Measurements from ENCODE around the gene ALDOC.

DNA sequence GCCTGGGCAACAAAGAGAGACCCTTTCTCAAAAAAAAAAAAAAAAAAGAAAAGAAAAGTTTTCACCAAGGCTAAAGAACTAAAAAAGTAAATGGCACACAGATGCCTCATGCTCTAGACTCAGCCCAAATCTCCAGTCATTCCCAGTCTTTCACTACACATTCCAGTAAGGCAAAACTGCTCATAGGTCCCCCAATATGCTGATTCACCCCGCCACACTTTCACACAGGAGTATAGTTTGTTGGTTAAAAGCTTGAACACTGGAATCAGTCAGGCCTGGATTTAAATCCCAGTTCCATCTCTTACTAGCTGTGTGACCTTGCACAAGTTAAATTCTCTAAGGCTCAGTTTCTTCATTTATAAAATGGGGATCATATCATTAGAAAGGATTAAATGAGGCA is 7.2 kb downstream of the ALDOC start:
- TF ChIP-seq EZH2 (IDR thresholded peaks at IDR 0.05; ENCODE audit: insufficient read depth, poor library complexity, severe bottlenecking) (no peak), EZH2phosphoT487 (IDR thresholded peaks at IDR 0.05; ENCODE audit: insufficient read depth, low read depth) (no peak)

Data from GM23248 (cell line).